Neural progenitor cell (in vitro differentiated cells): ENCODE measurements around the gene FMN1. TPM values are rescaled to one million over a fixed set of nuclear protein-coding genes. Genes with fewer than 3 reads are reported as not detected.
A peak's percentile ranks its signal among the peaks of the same experiment; 100 is the strongest.

Experiments used
- DNase-seq: peaks from one replicate; pipeline ENCODE4 v3.0.0-alpha.2; 2016; ENCODE audit warnings: low spot score
- H2AFZ ChIP-seq: fragments of 200-600 bp; sonication (generic); replicated peaks from 2 replicates; pipeline ENCODE4 v1.6.1; 2016; ENCODE audit warnings: antibody characterized with exemption
- H3F3A ChIP-seq: fragments of 200-600 bp; sonication (generic); 2 replicates; pipeline ENCODE4 v1.6.1; 2016; ENCODE audit warnings: antibody characterized with exemption, low read depth
- H3K27ac ChIP-seq: fragments of 200-600 bp; sonication (generic); 2 replicates; pipeline ENCODE4 v1.5.1; 2016; ENCODE audit warnings: mild to moderate bottlenecking
- H3K27me3 ChIP-seq: fragments of 200-600 bp; sonication (generic); 2 replicates; pipeline ENCODE4 v1.6.1; 2016; ENCODE audit warnings: mild to moderate bottlenecking, moderate library complexity
- H3K36me3 ChIP-seq: fragments of 200-600 bp; sonication (generic); 2 replicates; pipeline ENCODE4 v1.5.1; 2016
- H3K4me1 ChIP-seq: fragments of 200-600 bp; sonication (generic); 2 replicates; pipeline ENCODE4 v1.6.1; 2016; ENCODE audit warnings: mixed run types
- H3K4me2 ChIP-seq: fragments of 200-600 bp; sonication (generic); 2 replicates; pipeline ENCODE4 v1.6.1; 2016
- H3K4me3 ChIP-seq: fragments of 200-600 bp; sonication (generic); 2 replicates; pipeline ENCODE4 v1.5.1; 2016
- H3K79me2 ChIP-seq: fragments of 200-600 bp; sonication (generic); 2 replicates; pipeline ENCODE4 v1.6.1; 2016; ENCODE audit warnings: low read depth
- H3K9ac ChIP-seq: fragments of 200-600 bp; sonication (generic); 2 replicates; pipeline ENCODE4 v1.6.1; 2016
- H3K9me3 ChIP-seq: fragments of 200-600 bp; sonication (generic); 2 replicates; pipeline ENCODE4 v1.5.1; 2016; ENCODE audit warnings: low read depth
- H4K20me1 ChIP-seq: fragments of 200-600 bp; sonication (generic); 2 replicates; pipeline ENCODE4 v1.6.1; 2016; ENCODE audit warnings: low read depth
- H3K27ac Mint-ChIP-seq: 3 replicates; pipeline ENCODE4 v1.8.0; 2021; ENCODE audit warnings: mixed read lengths
- H3K27me3 Mint-ChIP-seq: 2 replicates; pipeline ENCODE4 v1.8.0; 2022; ENCODE audit warnings: low read depth, mild to moderate bottlenecking, inconsistent platforms, moderate library complexity, mixed read lengths; ENCODE audit not compliant: insufficient read depth
- H3K36me3 Mint-ChIP-seq: 3 replicates; pipeline ENCODE4 v1.8.0; 2021; ENCODE audit warnings: mixed read lengths
- H3K4me1 Mint-ChIP-seq: 3 replicates; pipeline ENCODE4 v1.8.0; 2021; ENCODE audit warnings: mixed read lengths
- H3K4me3 Mint-ChIP-seq: 3 replicates; pipeline ENCODE4 v1.8.0; 2021; ENCODE audit warnings: mild to moderate bottlenecking, moderate library complexity, mixed read lengths
- H3K9me3 Mint-ChIP-seq: 3 replicates; pipeline ENCODE4 v1.8.0; 2020; ENCODE audit warnings: mixed read lengths
- EZH2 ChIP-seq: fragments of 200-600 bp; sonication (generic); IDR thresholded peaks from 2 replicates; pipeline ENCODE4 v1.6.1; 2017; ENCODE audit warnings: antibody characterized with exemption, mild to moderate bottlenecking, moderate library complexity
- EZH2phosphoT487 ChIP-seq: fragments of 200-600 bp; sonication (generic); IDR thresholded peaks from 2 replicates; pipeline ENCODE4 v1.6.1; 2017; ENCODE audit warnings: antibody characterized with exemption
- total RNA-seq: library from RNA; depleted of rRNA; stranded (reverse); fragments of >200 nt; gene quantifications from 2 replicates; pipeline ENCODE4 v1.2.3, GENCODE V29; 2015; ENCODE audit warnings: low replicate concordance
- TF ChIP-seq, protein P1 (sequence below): fragments of 200-600 bp; sonication (generic); IDR thresholded peaks from 2 replicates; pipeline ENCODE4 v1.5.1; 2017; ENCODE audit warnings: antibody characterized with exemption, mild to moderate bottlenecking

Gene FMN1
- total RNA-seq, 1 donor from 2014 or later = 5.7 TPM

DNA sequence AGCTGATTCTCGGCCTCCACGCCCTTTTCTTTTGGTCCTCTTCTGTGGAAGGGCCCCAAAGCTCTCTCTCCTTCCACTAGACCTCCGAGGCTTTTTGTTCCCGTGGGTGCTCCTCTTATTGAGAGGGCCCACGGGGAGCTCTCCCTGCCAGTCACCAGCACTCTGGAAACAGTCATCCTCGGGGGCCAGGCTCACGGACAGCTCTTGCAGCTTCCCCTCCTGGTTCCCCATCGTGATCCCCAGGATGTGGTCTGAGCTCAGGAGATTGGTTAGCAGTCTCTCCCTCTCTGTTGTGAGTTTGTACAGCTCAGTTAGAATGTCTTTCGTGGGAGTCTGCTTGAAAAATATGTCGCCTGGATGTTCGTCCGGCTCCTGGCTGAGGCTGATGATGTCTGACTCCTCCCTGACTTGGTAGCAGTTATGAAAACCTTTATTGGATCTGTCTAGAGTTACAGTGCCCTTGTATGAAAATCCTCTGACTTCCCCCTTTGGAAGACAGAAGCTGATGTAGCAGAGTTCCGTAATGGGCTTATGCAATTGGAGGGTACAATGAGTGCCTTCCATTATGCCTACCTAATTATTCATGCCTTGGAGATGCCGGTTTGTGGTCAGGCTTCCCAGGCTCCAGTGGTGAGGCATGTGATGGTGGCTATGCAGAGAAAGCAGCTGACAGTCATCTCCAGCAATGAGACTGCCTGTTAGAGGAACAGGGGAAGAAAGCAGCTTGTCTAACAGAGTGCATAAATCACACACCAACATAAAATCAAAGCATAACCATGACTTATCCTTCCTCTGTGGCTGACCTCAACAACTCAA is 40.0 kb downstream of the FMN1 start:
- Mint-ChIP-seq H3K4me3 (no peak overlapping the region), H3K27me3 (no peaks in the 10 kb centered on the region), H3K4me1 (peaks cover 45% of the 10 kb centered on the region), H3K36me3 (no peaks in the 10 kb centered on the region), H3K27ac (no peak overlapping the region), H3K9me3 (no peaks in the 10 kb centered on the region)
- Histone ChIP-seq H3K9ac (no peak overlapping the region), H3F3A (peaks cover 7% of the 10 kb centered on the region), H4K20me1 (no peaks in the 10 kb centered on the region), H3K36me3 (no peaks in the 10 kb centered on the region), H3K79me2 (no peaks in the 10 kb centered on the region), H3K4me3 (no peak overlapping the region), H3K4me1 (peaks cover 27% of the 10 kb centered on the region), H3K9me3 (no peaks in the 10 kb centered on the region), H3K27me3 (no peaks in the 10 kb centered on the region), H2AFZ (no peak overlapping the region), H3K27ac (no peak overlapping the region), H3K4me2 (no peak overlapping the region)
- TF ChIP-seq, protein P1, sequence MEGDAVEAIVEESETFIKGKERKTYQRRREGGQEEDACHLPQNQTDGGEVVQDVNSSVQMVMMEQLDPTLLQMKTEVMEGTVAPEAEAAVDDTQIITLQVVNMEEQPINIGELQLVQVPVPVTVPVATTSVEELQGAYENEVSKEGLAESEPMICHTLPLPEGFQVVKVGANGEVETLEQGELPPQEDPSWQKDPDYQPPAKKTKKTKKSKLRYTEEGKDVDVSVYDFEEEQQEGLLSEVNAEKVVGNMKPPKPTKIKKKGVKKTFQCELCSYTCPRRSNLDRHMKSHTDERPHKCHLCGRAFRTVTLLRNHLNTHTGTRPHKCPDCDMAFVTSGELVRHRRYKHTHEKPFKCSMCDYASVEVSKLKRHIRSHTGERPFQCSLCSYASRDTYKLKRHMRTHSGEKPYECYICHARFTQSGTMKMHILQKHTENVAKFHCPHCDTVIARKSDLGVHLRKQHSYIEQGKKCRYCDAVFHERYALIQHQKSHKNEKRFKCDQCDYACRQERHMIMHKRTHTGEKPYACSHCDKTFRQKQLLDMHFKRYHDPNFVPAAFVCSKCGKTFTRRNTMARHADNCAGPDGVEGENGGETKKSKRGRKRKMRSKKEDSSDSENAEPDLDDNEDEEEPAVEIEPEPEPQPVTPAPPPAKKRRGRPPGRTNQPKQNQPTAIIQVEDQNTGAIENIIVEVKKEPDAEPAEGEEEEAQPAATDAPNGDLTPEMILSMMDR = no peak
- TF ChIP-seq EZH2 = no peak
- TF ChIP-seq EZH2phosphoT487 = no peak
- DNase-seq = no peak

GRCh38 chr15:33153548-33153947 is 41.0 kb downstream of the FMN1 start:
- H3K9me3 Mint-ChIP-seq = no peaks in the 10 kb centered on the region
- H3K27ac Mint-ChIP-seq = no peak overlapping the region
- H4K20me1 ChIP-seq = no peaks in the 10 kb centered on the region
- TF ChIP-seq, protein P1 = no peak
- TF ChIP-seq EZH2 (no peak), EZH2phosphoT487 (no peak)
- H3K4me1 Mint-ChIP-seq = peaks cover 45% of the 10 kb centered on the region
- no peak overlapping the region for H3K4me2 ChIP-seq
- no peak overlapping the region for H3K4me3 Mint-ChIP-seq
- no peak overlapping the region for H3K9ac ChIP-seq
- H3K36me3 ChIP-seq = no peaks in the 10 kb centered on the region
- H3K27ac ChIP-seq = no peak overlapping the region
- no peaks in the 10 kb centered on the region for H3K27me3 ChIP-seq
- no peaks in the 10 kb centered on the region for H3K79me2 ChIP-seq
- H3F3A ChIP-seq = peaks cover 7% of the 10 kb centered on the region
- H2AFZ ChIP-seq = no peak overlapping the region
- H3K4me3 ChIP-seq = no peak overlapping the region
- no peaks in the 10 kb centered on the region for H3K9me3 ChIP-seq
- H3K4me1 ChIP-seq = peaks cover 27% of the 10 kb centered on the region
- no peaks in the 10 kb centered on the region for H3K27me3 Mint-ChIP-seq
- H3K36me3 Mint-ChIP-seq = no peaks in the 10 kb centered on the region
- DNase-seq = no peak

DNA sequence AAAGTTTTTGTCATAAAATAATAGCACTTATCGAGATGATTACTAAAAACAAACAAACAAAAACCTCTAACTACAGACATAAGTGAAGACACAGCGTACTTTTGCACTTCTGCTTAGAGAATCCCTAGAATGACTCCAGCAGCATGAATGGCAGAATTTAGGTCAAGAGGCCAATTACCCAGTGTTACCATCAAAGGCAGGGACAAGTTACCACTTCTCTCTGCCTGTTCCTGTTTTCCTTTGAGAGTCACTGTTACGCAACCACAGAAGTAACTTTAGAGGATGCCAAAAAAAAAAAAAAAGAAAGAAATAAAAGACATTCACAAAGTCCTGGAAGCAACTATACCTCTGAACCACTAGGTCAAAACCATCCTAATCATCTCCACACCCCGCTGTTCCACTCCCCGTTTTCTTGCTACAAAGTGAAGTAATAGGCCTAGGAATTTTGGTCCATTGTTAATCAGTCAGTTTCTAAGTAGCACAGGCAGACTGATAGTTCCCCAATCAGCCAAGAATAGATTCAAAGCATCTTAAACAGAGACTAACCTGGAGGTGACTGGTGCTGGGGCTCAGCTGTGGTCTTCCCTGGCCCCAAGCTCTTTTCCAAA is 41.9 kb downstream of the FMN1 start:
- Mint-ChIP-seq H3K4me3 (no peak overlapping the region), H3K9me3 (no peaks in the 10 kb centered on the region), H3K36me3 (no peaks in the 10 kb centered on the region), H3K27ac (peak overlapping the region; percentile 36), H3K27me3 (peaks cover 5% of the 10 kb centered on the region), H3K4me1 (peaks cover 45% of the 10 kb centered on the region)
- Histone ChIP-seq H3K27ac (no peak overlapping the region), H3K4me3 (no peak overlapping the region), H3K27me3 (no peaks in the 10 kb centered on the region), H3K9me3 (no peaks in the 10 kb centered on the region), H2AFZ (no peak overlapping the region), H3K79me2 (no peaks in the 10 kb centered on the region), H3K36me3 (no peaks in the 10 kb centered on the region), H4K20me1 (no peaks in the 10 kb centered on the region), H3K9ac (no peak overlapping the region), H3K4me1 (peaks cover 27% of the 10 kb centered on the region), H3K4me2 (peak overlapping the region; percentile 2), H3F3A (peaks cover 7% of the 10 kb centered on the region)
- no peak for TF ChIP-seq EZH2
- DNase-seq = no peak

- Histone ChIP-seq H3K4me1 (peaks cover 27% of the 10 kb centered on the region), H3K4me3 (no peak overlapping the region), H3K9me3 (no peaks in the 10 kb centered on the region), H3K9ac (no peak overlapping the region), H4K20me1 (no peaks in the 10 kb centered on the region), H2AFZ (no peak overlapping the region), H3K27me3 (no peaks in the 10 kb centered on the region), H3K79me2 (no peaks in the 10 kb centered on the region), H3K36me3 (no peaks in the 10 kb centered on the region), H3F3A (peaks cover 7% of the 10 kb centered on the region), H3K27ac (peak overlapping the region; percentile 44), H3K4me2 (peak overlapping the region; percentile 19)
- no peaks in the 10 kb centered on the region for H3K9me3 Mint-ChIP-seq
- H3K4me3 Mint-ChIP-seq = no peak overlapping the region
- H3K36me3 Mint-ChIP-seq = no peaks in the 10 kb centered on the region
- no peak for DNase-seq
- peaks cover 5% of the 10 kb centered on the region for H3K27me3 Mint-ChIP-seq
- no peak for TF ChIP-seq EZH2
- no peak for TF ChIP-seq EZH2phosphoT487
- TF ChIP-seq, protein P1 = no peak
- peak overlapping the region; percentile 7 for H3K27ac Mint-ChIP-seq
- peaks cover 45% of the 10 kb centered on the region for H3K4me1 Mint-ChIP-seq
These were observed 43.5 kb downstream of the FMN1 start for GRCh38 chr15:33150971-33151370.
